ENCODE measurements around the gene FMNL2.

FMNL2 gene

DNA sequence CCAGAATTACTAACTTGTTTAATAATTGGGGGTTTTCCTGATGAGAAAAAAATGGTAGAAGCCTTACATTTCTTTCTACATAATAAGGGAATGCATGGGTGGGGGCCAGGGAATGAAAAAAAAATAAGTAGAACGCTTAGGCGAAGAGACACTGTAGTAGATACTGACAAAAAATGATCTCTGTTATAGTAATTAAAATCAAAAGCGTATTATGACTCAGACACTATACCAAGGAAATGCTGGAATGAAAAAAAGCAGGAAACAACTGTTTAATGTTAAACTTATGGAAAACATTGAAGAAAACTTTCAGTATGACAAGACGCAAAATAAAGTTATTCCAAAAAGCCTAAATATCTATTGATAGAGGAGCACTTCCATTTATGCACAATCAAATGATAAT, 339.4 kb downstream of the FMNL2 start:
- no peak for DNase-seq

DNA sequence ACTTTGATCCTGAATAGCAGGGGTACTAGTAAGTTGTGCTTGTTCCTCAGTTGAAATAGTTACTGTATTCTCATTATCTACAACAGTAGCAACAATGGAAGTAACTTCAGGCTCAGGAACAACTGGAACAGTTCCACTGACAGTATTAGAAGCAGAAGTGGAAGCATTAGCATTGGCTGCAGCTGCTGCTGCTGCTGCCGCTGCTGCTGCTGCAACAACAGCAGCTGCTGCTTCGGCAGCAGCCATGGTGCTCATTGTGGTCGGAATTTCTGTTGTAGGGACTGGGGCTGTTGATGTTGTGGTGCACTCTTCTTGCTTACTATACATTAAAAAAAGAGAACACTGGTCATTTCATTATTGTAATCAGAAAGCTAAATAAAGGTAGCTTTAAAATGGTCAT, 341.5 kb downstream of the FMNL2 start:
- DNase-seq: no peak

DNA sequence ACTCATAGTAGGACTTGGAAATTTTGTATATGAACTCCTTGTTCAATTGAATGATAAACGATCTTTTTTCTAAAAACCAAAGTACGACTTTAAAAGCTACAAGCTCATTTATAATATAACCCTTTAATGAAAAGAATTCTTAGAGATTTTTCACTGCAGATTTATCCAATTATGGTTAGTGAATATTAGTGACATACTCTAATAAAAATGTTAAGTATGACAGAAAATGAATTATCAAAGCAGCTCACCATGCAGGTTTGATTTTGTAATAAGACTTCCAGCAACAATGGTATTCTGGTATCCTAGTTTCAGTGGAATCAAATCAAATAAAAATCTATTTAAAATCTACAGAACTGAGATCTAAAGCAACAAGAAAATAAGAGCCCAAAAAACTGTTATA, 343.8 kb downstream of the FMNL2 start:
- DNase-seq: no peak

DNA sequence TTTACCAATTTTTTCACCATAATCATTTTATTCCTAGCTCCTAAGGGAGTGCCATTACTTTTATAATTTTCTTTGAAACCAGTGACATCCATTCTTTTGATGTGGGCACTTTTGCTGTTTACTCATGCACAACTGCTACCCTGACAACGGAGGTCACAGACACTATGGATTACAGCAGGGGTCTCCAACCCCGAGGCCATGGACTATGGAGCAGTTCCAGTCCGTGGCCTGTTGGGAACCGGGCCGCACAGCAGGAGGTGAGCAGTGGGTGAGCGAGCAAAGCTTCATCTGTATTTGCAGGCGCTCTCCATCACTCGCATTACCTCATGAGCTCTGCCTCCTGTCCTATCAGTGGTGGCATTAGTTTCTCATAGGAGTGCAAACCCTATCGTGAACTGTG, 347.7 kb downstream of the FMNL2 start:
- DNase-seq: no peak

DNA sequence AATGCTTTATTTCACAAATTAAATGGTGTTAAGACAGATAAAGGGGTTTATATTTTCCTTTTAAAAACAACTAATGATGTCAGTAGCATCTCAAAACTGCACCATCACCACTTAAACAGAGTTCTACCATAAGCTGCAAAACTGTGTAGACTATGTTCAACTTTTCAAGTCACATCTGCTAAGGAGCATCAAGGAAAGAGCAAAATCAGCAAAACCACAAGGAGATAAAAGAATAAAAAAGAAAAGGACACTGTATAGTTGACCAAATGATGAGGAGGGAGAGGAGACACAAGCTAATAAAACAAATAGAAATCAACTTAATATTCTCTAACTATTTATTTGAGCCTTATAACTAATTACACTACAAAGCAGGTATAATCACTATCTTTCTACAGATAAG, 348.4 kb downstream of the FMNL2 start:
- DNase-seq: no peak

DNA sequence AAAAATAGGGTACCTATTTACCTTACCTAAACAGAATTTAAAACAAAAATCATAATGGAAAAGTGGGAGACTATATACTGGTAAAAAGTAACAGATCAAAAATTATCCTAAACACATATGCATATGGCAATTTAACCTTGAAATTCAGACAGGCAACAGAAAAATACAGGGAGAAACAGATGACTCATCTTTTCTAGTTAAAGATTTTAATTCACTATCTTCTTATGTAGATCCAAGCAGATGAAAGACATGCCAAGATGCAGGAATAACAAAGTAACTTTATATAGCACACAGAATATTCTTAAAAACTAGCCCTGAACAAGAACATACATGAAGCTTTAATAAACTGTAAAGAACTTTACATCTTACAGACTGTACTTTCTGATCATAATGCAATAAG, 351.3 kb downstream of the FMNL2 start:
- DNase-seq: no peak

DNA sequence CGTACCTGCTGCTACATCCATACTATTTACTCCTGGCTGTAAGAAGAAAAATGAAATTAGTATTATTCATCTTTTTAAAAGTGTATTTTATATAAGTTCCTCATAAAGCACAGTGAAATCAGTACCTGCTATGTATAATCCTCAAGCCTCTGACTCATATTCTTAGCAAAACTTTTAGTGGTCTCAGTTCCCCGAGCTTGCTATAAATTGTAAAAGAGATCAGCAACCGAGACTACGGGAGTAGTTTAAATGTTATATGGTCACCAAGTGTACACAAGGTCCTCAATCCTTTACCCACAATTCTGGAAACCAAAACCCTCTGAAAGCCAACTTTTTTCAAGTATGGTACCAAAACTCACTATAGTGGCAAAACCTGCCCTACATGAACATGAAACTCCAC, 358.1 kb downstream of the FMNL2 start:
- no peak for DNase-seq

DNA sequence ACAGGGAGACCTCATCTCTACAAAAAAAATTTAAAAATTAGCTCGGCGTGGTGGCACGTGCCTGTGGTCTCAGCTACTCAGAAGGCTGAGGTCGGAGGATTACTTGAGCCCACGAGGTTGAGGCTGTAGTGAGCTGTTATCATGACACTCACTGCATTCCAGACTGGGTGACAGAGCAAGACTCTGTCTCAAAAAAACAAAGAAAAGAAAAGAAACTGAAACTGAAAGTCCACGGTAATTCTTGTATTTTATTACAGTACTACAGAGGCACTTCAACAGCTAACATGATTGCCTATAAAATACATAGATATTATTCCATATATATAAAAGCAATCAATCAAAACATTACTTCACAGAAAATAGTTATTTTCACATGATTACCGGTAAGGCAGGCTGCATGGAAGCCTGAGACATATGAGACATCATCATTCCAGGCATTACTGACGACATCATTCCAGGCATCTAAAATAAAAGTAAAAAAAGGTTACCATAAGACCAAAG, 359.2 kb downstream of the FMNL2 start:
- DNase-seq: peak in 1 of 4 experiments; percentile 5

DNA sequence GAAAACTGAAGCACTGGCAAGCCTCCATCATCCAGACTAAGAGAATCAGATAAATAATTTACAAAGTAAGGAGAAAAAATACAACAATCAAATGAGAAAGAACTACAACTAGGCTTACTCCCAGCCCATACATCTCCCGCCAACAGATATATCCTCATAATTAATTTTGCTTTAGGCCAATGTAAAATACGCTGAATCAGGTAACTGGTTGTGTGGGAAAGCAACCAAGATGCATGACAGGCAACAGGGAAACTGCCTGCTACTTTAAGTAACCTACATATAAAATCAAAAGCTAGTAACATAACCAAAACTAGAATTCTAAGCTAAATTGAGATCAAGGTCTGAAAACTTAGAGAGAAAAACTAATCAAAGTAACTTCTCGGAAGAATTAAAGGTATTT, 360.8 kb downstream of the FMNL2 start:
- DNase-seq: no peak

DNA sequence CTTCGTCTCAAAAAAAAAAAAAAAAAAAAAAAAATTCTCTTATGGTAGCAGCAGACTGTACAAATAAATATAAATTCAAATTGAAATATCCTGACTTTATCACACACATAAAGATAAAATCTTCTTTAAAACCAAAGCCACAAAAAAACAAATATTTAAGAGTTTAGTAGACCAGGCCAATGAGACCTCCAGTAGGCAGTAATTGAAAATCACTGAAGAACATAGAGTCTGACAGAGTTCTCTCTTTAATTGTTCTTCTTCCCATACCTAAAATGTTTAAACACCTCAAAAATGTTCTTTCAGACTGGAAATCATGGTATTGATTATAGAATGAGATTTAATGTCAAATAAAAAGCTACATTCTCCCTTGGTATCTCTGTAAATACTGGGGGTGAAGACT, 361.5 kb downstream of the FMNL2 start:
- DNase-seq: no peak

All from activated CD4-positive, CD25-positive, alpha-beta regulatory T cell (primary cell).